ENCODE measurements around the gene NR6A1. TPM values are rescaled to one million over a fixed set of nuclear protein-coding genes. Genes with fewer than 3 reads are reported as not detected.

NR6A1 gene
- total RNA-seq, 1 donor: 1.2 TPM

- DNase-seq (ENCODE audit: low read depth): no peak
- no peak for TF ChIP-seq CTCF (IDR thresholded peaks at IDR 0.05; ENCODE audit: insufficient read depth, low read length)
- H3K4me3 ChIP-seq (ENCODE audit: low read depth, low read length): no peak overlapping the region
Measured at GRCh38 chr9:124716808-124717207, 54.3 kb downstream of the NR6A1 start.

GRCh38 chr9:124710766-124711165 is 60.3 kb downstream of the NR6A1 start:
- no peak for DNase-seq (ENCODE audit: low read depth)
- H3K4me3 ChIP-seq (ENCODE audit: low read depth, low read length): no peak overlapping the region
- TF ChIP-seq CTCF (IDR thresholded peaks at IDR 0.05; ENCODE audit: insufficient read depth, low read length): no peak

- TF ChIP-seq CTCF (IDR thresholded peaks at IDR 0.05; ENCODE audit: insufficient read depth, low read length): no peak
- DNase-seq (ENCODE audit: low read depth): no peak
- no peak overlapping the region for H3K4me3 ChIP-seq (ENCODE audit: low read depth, low read length)
Measured at GRCh38 chr9:124709292-124709690, 61.8 kb downstream of the NR6A1 start.

- DNase-seq (ENCODE audit: low read depth): peak; percentile 31
- TF ChIP-seq CTCF (IDR thresholded peaks at IDR 0.05; ENCODE audit: insufficient read depth, low read length): no peak
- H3K4me3 ChIP-seq (ENCODE audit: low read depth, low read length): no peak overlapping the region
Measured at GRCh38 chr9:124708633-124709291, 62.3 kb downstream of the NR6A1 start.

GRCh38 chr9:124708074-124708473 is 63.0 kb downstream of the NR6A1 start:
- TF ChIP-seq CTCF (IDR thresholded peaks at IDR 0.05; ENCODE audit: insufficient read depth, low read length): no peak
- DNase-seq (ENCODE audit: low read depth): no peak
- H3K4me3 ChIP-seq (ENCODE audit: low read depth, low read length): no peak overlapping the region

- DNase-seq (ENCODE audit: low read depth): no peak
- no peak overlapping the region for H3K4me3 ChIP-seq (ENCODE audit: low read depth, low read length)
- TF ChIP-seq CTCF (IDR thresholded peaks at IDR 0.05; ENCODE audit: insufficient read depth, low read length): no peak
Measured at GRCh38 chr9:124707666-124708065, 63.4 kb downstream of the NR6A1 start.

- DNase-seq (ENCODE audit: low read depth): no peak
- no peak for TF ChIP-seq CTCF (IDR thresholded peaks at IDR 0.05; ENCODE audit: insufficient read depth, low read length)
Measured at GRCh38 chr9:124706685-124707084, 64.4 kb downstream of the NR6A1 start.

More at GRCh38 chr9:124706685-124707084, 64.4 kb downstream of the NR6A1 start:
- H3K4me3 ChIP-seq (ENCODE audit: low read depth, low read length): no peak overlapping the region

Data from fibroblast of the aortic adventitia (primary cell).